ENCODE data around the gene ACO1. TPM values are rescaled to one million over a fixed set of nuclear protein-coding genes. Genes with fewer than 3 reads are reported as not detected.

The ACO1 gene
- total and polyA plus RNA-seq, 4 donors: 41.3 to 78.5 (median 59.5) TPM

GRCh38 chr9:32441678-32442077 is 57.2 kb downstream of the ACO1 start:
- Histone ChIP-seq H3K4me3 (ENCODE audit: low read depth in 1 of 3, low read length in 3 of 3) (no peak overlapping the region), H3K36me3 (ENCODE audit: control insufficient read depth in 4 of 4, insufficient read depth in 3 of 4, low read depth in 1 of 4, low read length in 3 of 4) (peaks cover 14 to 50% (median 48%) of the 10 kb centered on the region in 4 donors), H3K27ac (ENCODE audit: low read depth in 1 of 2, low read length in 2 of 2) (no peak overlapping the region), H3K27me3 (ENCODE audit: control insufficient read depth in 4 of 4, insufficient read depth in 4 of 4, low read length in 3 of 4) (no peaks in the 10 kb centered on the region), H3K9ac (ENCODE audit: low read depth in 1 of 2, low read length in 2 of 2) (no peak overlapping the region), H3K4me1 (ENCODE audit: control insufficient read depth in 4 of 4, insufficient read depth in 4 of 4, low read length in 3 of 4) (no peaks in the 10 kb centered on the region), H3K9me3 (ENCODE audit: control insufficient read depth in 4 of 4, low read length in 3 of 4) (no peaks in the 10 kb centered on the region)
- TF ChIP-seq EGR1 (IDR thresholded peaks at IDR 0.05; ENCODE audit: low read depth in 2 of 2) (no peak), REST (IDR thresholded peaks at IDR 0.05) (no peak), SP1 (IDR thresholded peaks at IDR 0.05) (no peak), RAD21 (IDR thresholded peaks at IDR 0.05) (no peak), NR2F2 (IDR thresholded peaks at IDR 0.05) (no peak), TAF1 (conservative IDR thresholded peaks at IDR 0.05) (no peak), CTCF (IDR thresholded peaks at IDR 0.05; ENCODE audit: low read depth, low read length, missing input control) (no peak), HNF4A (conservative IDR thresholded peaks at IDR 0.05) (no peak), ZBTB33 (IDR thresholded peaks at IDR 0.05) (no peak), FOXA1 (IDR thresholded peaks at IDR 0.05) (no peak), ATF3 (IDR thresholded peaks at IDR 0.05) (no peak), GABPA (IDR thresholded peaks at IDR 0.05 in 1 of 2, conservative IDR thresholded peaks at IDR 0.05 in 1 of 2) (no peak), MAX (IDR thresholded peaks at IDR 0.05) (no peak), FOXA2 (IDR thresholded peaks at IDR 0.05) (no peak), RXRA (IDR thresholded peaks at IDR 0.05) (no peak), YY1 (IDR thresholded peaks at IDR 0.05) (no peak)
- DNase-seq (ENCODE audit: low spot score): no peak
- WGBS: 95% methylated on average over 5 of the region's 5 CpGs

- Histone ChIP-seq H3K9ac (ENCODE audit: low read depth in 1 of 2, low read length in 2 of 2) (no peak overlapping the region), H3K27ac (ENCODE audit: low read depth in 1 of 2, low read length in 2 of 2) (no peak overlapping the region), H3K4me1 (ENCODE audit: control insufficient read depth in 4 of 4, insufficient read depth in 4 of 4, low read length in 3 of 4) (no peaks in the 10 kb centered on the region), H3K4me3 (ENCODE audit: low read depth in 1 of 3, low read length in 3 of 3) (no peak overlapping the region), H3K9me3 (ENCODE audit: control insufficient read depth in 4 of 4, low read length in 3 of 4) (no peaks in the 10 kb centered on the region), H3K36me3 (ENCODE audit: control insufficient read depth in 4 of 4, insufficient read depth in 3 of 4, low read depth in 1 of 4, low read length in 3 of 4) (peaks cover 14 to 49% (median 45%) of the 10 kb centered on the region in 4 donors), H3K27me3 (ENCODE audit: control insufficient read depth in 4 of 4, insufficient read depth in 4 of 4, low read length in 3 of 4) (no peaks in the 10 kb centered on the region)
- TF ChIP-seq HNF4A (conservative IDR thresholded peaks at IDR 0.05) (no peak), GABPA (IDR thresholded peaks at IDR 0.05 in 1 of 2, conservative IDR thresholded peaks at IDR 0.05 in 1 of 2) (no peak), HNF4G (IDR thresholded peaks at IDR 0.05) (no peak), YY1 (IDR thresholded peaks at IDR 0.05) (no peak), REST (IDR thresholded peaks at IDR 0.05) (no peak), NR2F2 (IDR thresholded peaks at IDR 0.05) (no peak), EGR1 (IDR thresholded peaks at IDR 0.05; ENCODE audit: low read depth in 2 of 2) (no peak), JUND (IDR thresholded peaks at IDR 0.05) (no peak), SP1 (IDR thresholded peaks at IDR 0.05) (no peak), FOXA1 (IDR thresholded peaks at IDR 0.05) (no peak), ZBTB33 (IDR thresholded peaks at IDR 0.05) (no peak), RAD21 (IDR thresholded peaks at IDR 0.05) (no peak), TAF1 (conservative IDR thresholded peaks at IDR 0.05) (no peak)
- no peak for DNase-seq (ENCODE audit: low spot score)
Measured at GRCh38 chr9:32442433-32442832, 58.0 kb downstream of the ACO1 start.

All from liver (tissue), 9 donors.